GM12878 (cell line): ENCODE data around the gene GRM5. TPM values are rescaled to one million over a fixed set of nuclear protein-coding genes. Genes with fewer than 3 reads are reported as not detected.

Source experiments
- ATAC-seq: fragments of 200-7000 bp; cut with Tn5 transposase; 3 replicates; pipeline ENCODE4 v1.9.1; 2020; ENCODE audit warnings: mild to moderate bottlenecking, moderate library complexity
- BruUV-seq: library from RNA; stranded (reverse); fragments of 400-500 nt; replicated peaks from 2 replicates; lab custom pipeline; 2021; lab: Mats Ljungman, UMichigan
- CTCF ChIA-PET: fragments of 300-600 bp; sonication (Branson Sonifier 250); formaldehyde crosslinking; extraction: SDS; loops from one replicate; lab custom pipeline; 2021; ENCODE audit warnings: inconsistent platforms; lab: Yijun Ruan, JAX
- POLR2A ChIA-PET: fragments of 350-600 bp; formaldehyde crosslinking; extraction: SDS; loops from one replicate; lab custom pipeline; 2021; ENCODE audit warnings: inconsistent platforms; lab: Charles Lee
- RAD21 ChIA-PET: fragments of 300-600 bp; sonication (Branson Sonifier 250); formaldehyde crosslinking; loops from one replicate; lab custom pipeline; 2023; ENCODE audit warnings: antibody characterized with exemption; ENCODE audit not compliant: unreplicated experiment; lab: Charles Lee
- SMC1A ChIA-PET: fragments of 300-600 bp; sonication (Branson Sonifier 250); formaldehyde crosslinking; loops from one replicate; lab custom pipeline; 2023; ENCODE audit not compliant: unreplicated experiment, uncharacterized antibody; lab: Charles Lee
- DNase-seq: peaks from one replicate; pipeline ENCODE4 v3.0.0-alpha.2; 2011; ENCODE audit warnings: low read depth, low spot score
- FAIRE-seq: peaks from 3 replicates; lab custom pipeline; 2011; peaks lifted over from hg19 to GRCh38; lab: Jason Lieb, UNC
- H2AFZ ChIP-seq: 2 replicates; pipeline ENCODE4 v1.6.0; 2011; ENCODE audit warnings: low read depth, low read length, control low read depth; ENCODE audit not compliant: control insufficient read depth
- H3K27ac ChIP-seq: 2 replicates; pipeline ENCODE4 v1.5.1; 2011; ENCODE audit warnings: control low read depth; ENCODE audit not compliant: control insufficient read depth, insufficient read depth
- H3K27me3 ChIP-seq, 2 experiments: replicated peaks in 1 of 2; 2 replicates each; pipeline versions ENCODE4 v1.6.0 to v1.6.1; 2011; ENCODE audit warnings: low read length in 1 of 2; ENCODE audit not compliant: control insufficient read depth in 2 of 2, insufficient read depth in 2 of 2
- H3K36me3 ChIP-seq, 2 experiments: 2 replicates each; pipeline ENCODE4 v1.5.1; 2011; ENCODE audit warnings: low read length in 1 of 2; ENCODE audit not compliant: control insufficient read depth in 2 of 2, insufficient read depth in 2 of 2
- H3K4me1 ChIP-seq: 2 replicates; pipeline ENCODE4 v1.6.1; 2011; ENCODE audit warnings: mild to moderate bottlenecking, low read length, moderate library complexity, mixed read lengths; ENCODE audit not compliant: control insufficient read depth, insufficient read depth
- H3K4me2 ChIP-seq: 2 replicates; pipeline ENCODE4 v1.6.0; 2011; ENCODE audit warnings: control low read depth; ENCODE audit not compliant: control insufficient read depth, insufficient read depth
- H3K4me3 ChIP-seq: fragments of 200-600 bp; sonication (generic); 2 replicates; pipeline ENCODE4 v1.5.1; 2016
- H3K79me2 ChIP-seq: 2 replicates; pipeline ENCODE4 v1.6.0; 2011; ENCODE audit warnings: low read length; ENCODE audit not compliant: control insufficient read depth, insufficient read depth
- H3K9ac ChIP-seq: 2 replicates; pipeline ENCODE4 v1.8.0; 2011; ENCODE audit warnings: low read length, control low read depth, mixed read lengths; ENCODE audit not compliant: control insufficient read depth, insufficient read depth
- H3K9me3 ChIP-seq: replicated peaks from 3 replicates; pipeline ENCODE4 v1.5.1; 2011; ENCODE audit warnings: mild to moderate bottlenecking, low read length; ENCODE audit not compliant: control insufficient read depth, insufficient read depth
- H4K20me1 ChIP-seq: 2 replicates; pipeline ENCODE4 v1.6.0; 2011; ENCODE audit not compliant: control insufficient read depth, insufficient read depth
- ATF2 ChIP-seq: IDR thresholded peaks from 2 replicates; pipeline ENCODE4 v1.6.1; 2012; ENCODE audit warnings: low read length, inconsistent platforms
- CBFB ChIP-seq: IDR thresholded peaks from 2 replicates; pipeline ENCODE4 v1.6.1; 2016; ENCODE audit warnings: antibody characterized with exemption, low read depth
- CHD2 ChIP-seq: IDR thresholded peaks from 2 replicates; pipeline ENCODE4 v1.6.1; 2011; ENCODE audit warnings: low read depth, low read length, improper control_type of control experiment, borderline replicate concordance
- IRF4 ChIP-seq: IDR thresholded peaks from 2 replicates; pipeline ENCODE4 v1.6.1; 2011; ENCODE audit warnings: low read depth, low read length
- KDM1A ChIP-seq: fragments of 200-600 bp; sonication (generic); IDR thresholded peaks from 2 replicates; pipeline ENCODE4 v1.6.1; 2016; ENCODE audit warnings: borderline replicate concordance
- KLF5 ChIP-seq: fragments of 450-650 bp; IDR thresholded peaks from 2 replicates; pipeline ENCODE4 v1.6.1; 2014; ENCODE audit warnings: mild to moderate bottlenecking; ENCODE audit not compliant: partially characterized antibody
- LARP7 ChIP-seq: fragments of 450-650 bp; IDR thresholded peaks from 2 replicates; pipeline ENCODE4 v1.6.1; 2017; ENCODE audit warnings: mild to moderate bottlenecking
- MTA3 ChIP-seq: IDR thresholded peaks from 2 replicates; pipeline ENCODE4 v1.6.1; 2012; ENCODE audit warnings: low read length, inconsistent platforms, borderline replicate concordance
- NFXL1 ChIP-seq: fragments of 450-650 bp; IDR thresholded peaks from 2 replicates; pipeline ENCODE4 v1.6.1; 2017; ENCODE audit warnings: antibody characterized with exemption, mild to moderate bottlenecking, borderline replicate concordance
- POU2F2 ChIP-seq: IDR thresholded peaks from 3 replicates; pipeline ENCODE4 v1.6.1; 2011; ENCODE audit warnings: low read depth, mild to moderate bottlenecking, low read length, borderline replicate concordance
- RBBP5 ChIP-seq: fragments of 200-600 bp; sonication (generic); conservative IDR thresholded peaks from 2 replicates; pipeline ENCODE4 v1.6.1; 2016
- RFX5 ChIP-seq: IDR thresholded peaks from 2 replicates; pipeline ENCODE4 v1.6.1; 2011; ENCODE audit warnings: low read depth, low read length, improper control_type of control experiment
- SMARCA5 ChIP-seq: fragments of 450-650 bp; IDR thresholded peaks from 2 replicates; pipeline ENCODE4 v1.6.1; 2017; ENCODE audit warnings: mild to moderate bottlenecking
- SMC3 ChIP-seq: IDR thresholded peaks from 2 replicates; pipeline ENCODE4 v1.6.1; 2011; ENCODE audit warnings: low read length, improper control_type of control experiment, borderline replicate concordance
- SREBF2 ChIP-seq: IDR thresholded peaks from 2 replicates; pipeline ENCODE4 v1.6.1; 2012; ENCODE audit warnings: mild to moderate bottlenecking, low read length
- TCF3 ChIP-seq: IDR thresholded peaks from 2 replicates; pipeline ENCODE4 v1.6.1; 2012; ENCODE audit warnings: low read depth, mild to moderate bottlenecking, low read length, borderline replicate concordance; ENCODE audit not compliant: insufficient read depth
- USF2 ChIP-seq: IDR thresholded peaks from 2 replicates; pipeline ENCODE4 v1.6.1; 2011; ENCODE audit warnings: low read depth, low read length, improper control_type of control experiment, borderline replicate concordance
- ZNF687 ChIP-seq: fragments of 450-650 bp; IDR thresholded peaks from 2 replicates; pipeline ENCODE4 v1.6.1; 2017; ENCODE audit warnings: mild to moderate bottlenecking, moderate library complexity
- in situ Hi-C: fragments of 300-500 bp; cut with MboI; formaldehyde crosslinking; loops from 9 replicates; pipeline ENCODE4 v1.14.3; 2018; ENCODE audit warnings: mixed read lengths
- intact Hi-C: fragments of 100-400 bp; cut with micrococcal nuclease; formaldehyde crosslinking; loops from one replicate; pipeline ENCODE4 v1.14.2; 2022; ENCODE audit not compliant: unreplicated experiment
- polyA plus RNA-seq, 11 experiments: library from polyadenylated mRNA; depleted of rRNA in 4 of 11; unstranded in 6 of 11; stranded (reverse) in 5 of 11; fragments of >200 nt; fragmentation: Nextera tagmentation in 4 of 11; fragmentation: Illumina TruSeq in 1 of 11; extraction: Ambion mirVana in 4 of 11; extraction: Trizol in 1 of 11; gene quantifications; 1 replicate in 1 of 11; 2 replicates in 10 of 11; pipeline versions ENCODE4 v1.2.1 to v1.2.3, GENCODE V29; 2011 to 2016; ENCODE audit warnings: inconsistent platforms in 2 of 11, missing spikeins in 2 of 11, low read depth in 1 of 11
- total RNA-seq, 4 experiments: library from RNA; depleted of rRNA in 3 of 4; stranded (reverse); fragments of >200 nt in 3 of 4; fragmentation: Illumina TruSeq in 1 of 4; extraction: Trizol in 1 of 4; gene quantifications; 2 replicates each; pipeline versions ENCODE4 v1.2.1 to v1.2.3, GENCODE V29; 2013 to 2021

Gene GRM5
- total and polyA plus RNA-seq, 10 of the 15 experiments (the other 5 are each of a cell fraction or from before 2014, with no cell fraction given) = not detected

GRCh38 chr11:88523386-88524071 is 542.3 kb downstream of the GRM5 start:
- DNase-seq (no peak), ATAC-seq (no peak), FAIRE-seq (no peak)
- no peak overlapping the region for H2AFZ ChIP-seq
- in situ Hi-C loops (no loop called here), intact Hi-C loops (no loop called here)
- ChIA-PET SMC1A (interaction anchor here (2.6 kb wide), 1 partner anchor 13 kb away, joined by 11 read pairs; no protein-coding TSS in a partner anchor), CTCF (no interaction called here), POLR2A (no interaction called here), RAD21 (no interaction called here)
- H3K4me1 ChIP-seq = no peaks in the 10 kb centered on the region
- H3K4me2 ChIP-seq = no peak overlapping the region
- H3K9ac ChIP-seq = no peak overlapping the region
- H3K27me3 ChIP-seq = no peaks in the 10 kb centered on the region
- H4K20me1 ChIP-seq = no peaks in the 10 kb centered on the region
- no peak overlapping the region for H3K27ac ChIP-seq
- no peak overlapping the region for H3K4me3 ChIP-seq
- H3K9me3 ChIP-seq = no peaks in the 10 kb centered on the region
- BruUV-seq = no TSS peak
- no peak for TF ChIP-seq RFX5
- TF ChIP-seq CHD2 = no peak
- TF ChIP-seq LARP7 = no peak
- no peak for TF ChIP-seq KLF5
- no peak for TF ChIP-seq NFXL1
- no peak for TF ChIP-seq MTA3
- no peak for TF ChIP-seq CBFB
- TF ChIP-seq SMC3 = no peak
- no peak for TF ChIP-seq ATF2
- no peak for TF ChIP-seq SREBF2
- TF ChIP-seq RBBP5 = no peak
- TF ChIP-seq KDM1A = no peak
- no peak for TF ChIP-seq IRF4
- no peak for TF ChIP-seq USF2
- TF ChIP-seq POU2F2 = no peak
- no peak for TF ChIP-seq TCF3
- TF ChIP-seq ZNF687 = no peak
- no peak for TF ChIP-seq SMARCA5
- no peaks in the 10 kb centered on the region for H3K36me3 ChIP-seq
- H3K79me2 ChIP-seq = no peaks in the 10 kb centered on the region
